ENCODE measurements around the gene SIM1. TPM values are rescaled to one million over a fixed set of nuclear protein-coding genes. Genes with fewer than 3 reads are reported as not detected.

Gene SIM1
- total and polyA plus RNA-seq, 2 of the 8 experiments (the other 6 are each of a cell fraction or from before 2014, with no cell fraction given), result 0.02 to 0.39 TPM

DNA sequence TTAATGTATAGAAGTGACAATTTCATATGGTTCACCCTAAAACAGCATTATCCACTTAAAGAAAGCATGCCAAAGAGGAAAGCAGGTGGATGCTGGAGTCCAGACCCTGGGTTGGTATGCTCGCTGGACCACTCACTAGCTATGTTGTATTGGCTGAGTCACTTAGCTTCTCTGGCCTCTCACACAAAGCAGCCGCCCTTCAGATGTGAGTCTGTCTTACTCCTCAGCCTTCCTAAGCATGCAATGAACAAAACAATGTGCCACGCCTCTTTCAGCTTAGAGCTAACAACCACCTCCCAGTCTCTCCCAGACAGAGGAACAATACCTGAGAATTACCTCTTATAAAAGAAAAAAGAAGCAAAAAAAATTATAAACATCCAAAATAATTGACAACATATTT lies 29.4 kb downstream of the SIM1 start:
- WGBS, 2 experiments (ENCODE audit: extremely low coverage in 1 of 2, insufficient coverage in 1 of 2, insufficient read length in 1 of 2, insufficient replicate concordance in 2 of 2, low coverage in 1 of 2, low lambda C conversion rate in 2 of 2, missing lambda C conversion rate in 1 of 2), result 78% methylated on average over 3 of the region's 3 CpGs; no CpG with 5 or more reads in 1 of the 2 experiments
- H3K23ac ChIP-seq (ENCODE audit: insufficient read length), result no peak overlapping the region
- no peak overlapping the region for H2BK120ac ChIP-seq (replicated peaks; ENCODE audit: low read depth, low read length)
- no peaks in the 10 kb centered on the region for H3K79me2 ChIP-seq (ENCODE audit: control insufficient read depth in 1 of 2, insufficient read depth in 2 of 2, low read length in 2 of 2)
- no peaks in the 10 kb centered on the region for H3K9me3 ChIP-seq (ENCODE audit: insufficient read depth in 2 of 2, low read depth in 1 of 2, low read length in 1 of 2)
- H4K5ac ChIP-seq (ENCODE audit: insufficient read length, low read depth, low read length), result no peak overlapping the region
- no peak overlapping the region for H3K56ac ChIP-seq (replicated peaks; ENCODE audit: insufficient read length, low read depth, low read length)
- H3K79me1 ChIP-seq (ENCODE audit: low read depth, low read length), result no peaks in the 10 kb centered on the region
- H4K8ac ChIP-seq (ENCODE audit: extremely low read depth, insufficient read depth, low read length), result no peak overlapping the region
- H3K4me2 ChIP-seq (ENCODE audit: insufficient read depth in 1 of 2, low read depth in 2 of 2, low read length in 2 of 2), result no peak overlapping the region
- no peak overlapping the region for H3K9ac ChIP-seq (replicated peaks in 1 of 4; ENCODE audit: extremely low read depth in 1 of 4, low read depth in 3 of 4, low read length in 3 of 4)
- DNase-seq (ENCODE audit: low read depth in 1 of 2, low spot score in 2 of 2), result no peak
- no peak overlapping the region for H3K14ac ChIP-seq (ENCODE audit: insufficient read length)
- H3K27ac ChIP-seq (ENCODE audit: low read depth, low read length), result no peak overlapping the region
- H3K23me2 ChIP-seq (ENCODE audit: low read depth, low read length), result no peaks in the 10 kb centered on the region
- no peak overlapping the region for H2BK15ac ChIP-seq (ENCODE audit: low read length)
- no peak overlapping the region for H2BK20ac ChIP-seq (ENCODE audit: low read length)
- no peaks in the 10 kb centered on the region; a peak in 1 of 7 replicates for H3K27me3 ChIP-seq (replicated peaks in 1 of 4; ENCODE audit: control insufficient read depth in 3 of 4, extremely low read depth in 1 of 4, insufficient read depth in 3 of 4, low read length in 3 of 4)
- CTCF ChIA-PET (ENCODE audit: partially characterized antibody), result interaction anchor here (1.0 to 1.4 kb wide), 4 partner anchors 16 to 84 kb away, joined by 3 read pairs; no protein-coding TSS in a partner anchor
- no peak overlapping the region for H2BK5ac ChIP-seq (ENCODE audit: low read depth, low read length)
- peaks cover 0 to 9% (median 1%) of the 10 kb centered on the region in 4 experiments; a peak in 1 of 7 replicates for H3K4me1 ChIP-seq (replicated peaks in 1 of 4; ENCODE audit: control insufficient read depth in 3 of 4, insufficient read depth in 4 of 4, low read length in 3 of 4)
- POLR2A ChIA-PET (ENCODE audit: partially characterized antibody), result interaction anchor here (2.1 kb wide), 1 partner anchor 9 kb away, joined by 5 read pairs; no protein-coding TSS in a partner anchor
- no peak for FAIRE-seq
- H4K91ac ChIP-seq (replicated peaks; ENCODE audit: insufficient read length, low read length), result no peak overlapping the region
- H4K20me1 ChIP-seq (replicated peaks in 1 of 2; ENCODE audit: control insufficient read depth in 1 of 2, insufficient read depth in 2 of 2, low read length in 2 of 2), result no peaks in the 10 kb centered on the region
- no peak overlapping the region for H3K18ac ChIP-seq (ENCODE audit: extremely low read depth, low read length)
- no peaks in the 10 kb centered on the region for H3K36me3 ChIP-seq (ENCODE audit: control insufficient read depth in 2 of 4, insufficient read depth in 4 of 4, low read length in 3 of 4)
- H2BK12ac ChIP-seq (ENCODE audit: low read depth, low read length), result no peak overlapping the region
- no peak overlapping the region for H2AFZ ChIP-seq (ENCODE audit: low read length)
- TF ChIP-seq SIN3A (conservative IDR thresholded peaks at IDR 0.05 in 1 of 2, IDR thresholded peaks at IDR 0.05 in 1 of 2; ENCODE audit: low read depth in 1 of 2, low read length in 2 of 2), result no peak
- no peak overlapping the region for H3K4ac ChIP-seq (replicated peaks; ENCODE audit: insufficient read length, low read depth, low read length)
- no peak overlapping the region for H3K4me3 ChIP-seq (ENCODE audit: extremely low read depth in 1 of 4, insufficient read depth in 2 of 4, low read depth in 3 of 4, low read length in 4 of 4)
- H2AK5ac ChIP-seq (ENCODE audit: low read depth, low read length), result no peak overlapping the region
